Diencephalon (tissue), 1 donor: Measurements from ENCODE around the gene CLEC10A. TPM values are rescaled to one million over a fixed set of nuclear protein-coding genes. Genes with fewer than 3 reads are reported as not detected.

Source experiments
- small RNA-seq: library from RNA; depleted of rRNA; stranded (forward); fragments of <200 nt; gene quantifications from one replicate; pipeline ENCODE3, GENCODE V24; 2014
- total RNA-seq: library from RNA; depleted of rRNA; stranded (reverse); fragments of >200 nt; gene quantifications from one replicate; pipeline ENCODE4 v1.2.3, GENCODE V29; 2014

The CLEC10A gene, protein sequence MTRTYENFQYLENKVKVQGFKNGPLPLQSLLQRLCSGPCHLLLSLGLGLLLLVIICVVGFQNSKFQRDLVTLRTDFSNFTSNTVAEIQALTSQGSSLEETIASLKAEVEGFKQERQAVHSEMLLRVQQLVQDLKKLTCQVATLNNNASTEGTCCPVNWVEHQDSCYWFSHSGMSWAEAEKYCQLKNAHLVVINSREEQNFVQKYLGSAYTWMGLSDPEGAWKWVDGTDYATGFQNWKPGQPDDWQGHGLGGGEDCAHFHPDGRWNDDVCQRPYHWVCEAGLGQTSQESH
- total RNA-seq = not detected

DNA sequence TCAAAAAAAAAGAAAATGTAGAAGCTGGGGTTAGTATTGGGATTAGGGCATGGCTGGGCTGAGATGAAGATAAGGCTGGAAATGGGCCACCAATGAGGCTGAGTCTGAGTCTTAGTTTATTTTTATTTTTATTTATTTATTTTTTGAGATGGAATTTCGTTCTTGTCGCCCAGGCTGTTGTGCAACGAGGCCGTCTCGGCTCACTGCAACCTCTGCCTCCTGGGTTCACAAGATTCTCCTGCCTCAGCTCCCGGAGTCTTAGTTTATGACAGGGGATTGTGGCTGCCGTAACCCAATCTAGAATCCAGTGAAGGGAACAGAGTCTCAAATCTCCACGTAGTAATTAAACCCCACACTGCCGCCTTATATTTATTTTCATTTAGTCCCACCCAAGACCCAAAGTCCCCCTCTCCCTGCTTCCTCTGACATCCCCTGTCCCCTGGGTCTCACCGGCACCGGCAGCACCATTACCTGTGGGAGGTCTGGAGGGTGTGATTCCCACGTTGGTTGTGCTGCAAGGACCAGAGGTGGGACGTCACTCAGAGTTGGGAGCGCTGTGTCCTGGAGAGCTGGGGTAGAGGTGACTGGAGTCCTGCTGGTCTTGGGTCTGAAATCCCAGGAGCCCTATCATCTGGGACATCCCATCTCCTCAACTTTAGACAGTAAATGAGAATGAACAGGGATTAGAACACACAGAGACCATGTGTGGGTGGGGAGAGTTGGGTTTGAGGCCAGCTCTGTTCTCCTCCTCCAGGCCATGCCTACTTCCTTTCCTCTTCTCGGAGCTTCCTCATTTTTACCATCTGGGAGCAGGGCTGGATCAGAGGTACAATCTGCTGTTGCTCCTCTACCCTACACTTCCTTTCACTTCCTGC is at the start of gene CLEC10A:
Gene CLEC10A, minus strand, starts transcription at position 671 of the 875 bp plus-strand sequence. CDS start 1,439 bp downstream, outside the sequence.

DNA sequence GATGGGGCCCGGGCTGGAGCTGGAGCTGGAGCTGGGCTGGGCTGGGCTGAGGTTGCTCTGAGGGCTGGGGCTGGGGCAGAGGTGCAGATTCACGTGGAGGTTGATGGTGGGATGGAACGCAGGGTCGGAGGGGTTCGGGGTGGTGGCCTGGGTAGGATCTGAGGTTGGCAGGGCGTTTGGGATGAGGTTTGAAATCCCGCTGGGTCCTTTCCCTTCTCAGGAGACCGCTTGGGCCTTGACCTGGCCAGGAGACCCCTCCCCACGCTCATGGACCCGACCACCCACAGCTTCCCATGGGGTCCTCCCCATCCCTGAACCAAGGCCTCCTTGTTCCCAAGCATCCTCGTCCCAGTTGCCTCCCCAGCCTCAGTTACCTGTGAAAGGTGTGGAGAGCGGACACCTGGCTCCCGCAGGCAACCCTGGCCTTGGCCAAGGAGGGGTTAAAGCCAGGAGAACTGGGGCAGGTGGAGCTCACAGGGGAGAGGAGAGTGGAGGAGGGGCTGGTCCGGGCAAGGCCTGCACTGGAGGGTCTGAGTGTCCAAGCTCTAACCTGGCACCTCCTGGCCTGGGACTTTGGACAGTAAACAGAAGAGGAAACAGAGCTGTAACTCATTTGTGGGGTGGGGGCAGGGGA is 34.3 kb upstream of the CLEC10A start, which contains the start of gene ASGR2:
Gene ASGR2, minus strand, starts transcription at position 582 of the 634 bp plus-strand sequence. CDS start 582 bp downstream, outside the sequence.

GRCh38 chr17:7043497-7044198 is 36.4 kb downstream of the CLEC10A start, which contains the start of gene SLC16A11:
SLC16A11 (minus strand) TSS chr17:7044092; CDS start chr17:7043513, 579 bp downstream.

DNA sequence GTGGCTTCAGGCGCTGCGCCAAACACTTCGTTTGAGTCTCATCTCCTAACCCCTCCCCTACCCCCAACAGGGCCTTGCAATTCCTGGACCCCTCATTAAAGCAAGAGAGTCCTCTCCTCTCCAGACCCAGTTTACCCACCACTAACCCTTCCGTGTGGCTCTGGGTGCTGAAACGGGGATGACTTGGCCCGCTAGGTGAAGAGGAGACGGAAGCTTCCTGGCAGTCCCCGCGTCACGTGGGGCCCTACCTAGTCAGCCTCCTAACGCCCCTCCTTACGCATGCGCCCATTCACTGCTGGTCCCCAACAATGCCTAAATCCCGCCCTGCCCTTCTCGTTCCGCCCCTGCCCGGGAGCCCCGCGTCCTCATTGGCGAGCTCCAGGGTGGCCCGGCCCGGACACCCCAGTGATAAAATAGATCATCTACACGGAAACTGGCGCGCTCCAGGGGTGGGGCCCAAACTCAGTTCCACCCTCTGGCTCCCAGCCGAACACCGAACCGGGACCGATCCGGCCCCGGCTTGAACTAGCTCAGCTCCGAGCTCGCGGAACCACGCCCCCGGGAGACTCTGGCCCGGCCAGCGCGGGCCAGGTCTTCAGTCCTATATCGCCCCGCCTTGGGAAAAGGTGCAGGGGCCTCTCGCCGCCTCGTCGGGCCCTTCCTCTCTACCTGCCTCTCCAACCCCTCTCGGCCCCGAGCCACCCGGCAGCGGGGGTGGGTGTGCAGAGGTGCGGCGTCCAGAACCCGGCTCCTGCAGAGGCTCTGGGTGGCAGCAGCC is 44.3 kb downstream of the CLEC10A start, which contains the start of gene SLC16A13:
Gene SLC16A13, plus strand, starts transcription at position 425 of the 778 bp plus-strand sequence. CDS start 368 bp downstream, outside the sequence.

Small RNAs within 50 kb of the gene (small RNA-seq; reads per million reads assigned to genes)
- not detected for gene AC120057.1

Other genes with a start within 250 kb of the CLEC10A start
- 9.5 TPM for gene TEKT1, start 248.5 kb downstream of the CLEC10A start, total RNA-seq
- gene ALOX12, start 84.2 kb downstream of the CLEC10A start, total RNA-seq = not detected
- gene RNASEK, start 67.6 kb downstream of the CLEC10A start, total RNA-seq = 60.2 TPM
- gene BCL6B, start 57.2 kb downstream of the CLEC10A start, total RNA-seq = 3.0 TPM
- 0.92 TPM for gene SLC16A13, start 44.2 kb downstream of the CLEC10A start, total RNA-seq
- 0.23 TPM for gene SLC16A11, start 36.2 kb downstream of the CLEC10A start, total RNA-seq
- not detected for gene ASGR2, start 34.6 kb upstream of the CLEC10A start, total RNA-seq
- gene ASGR1, start 99.1 kb upstream of the CLEC10A start, total RNA-seq = 20.1 TPM
- gene DLG4, start 139.6 kb upstream of the CLEC10A start, total RNA-seq = 136 TPM
- gene ACADVL, start 139.7 kb upstream of the CLEC10A start, total RNA-seq = 97.6 TPM
- gene DVL2, start 154.3 kb upstream of the CLEC10A start, total RNA-seq = 56.1 TPM
- 28.6 TPM for gene PHF23, start 159.2 kb upstream of the CLEC10A start, total RNA-seq
- gene GABARAP, start 162.2 kb upstream of the CLEC10A start, total RNA-seq = 167 TPM
- gene CTDNEP1, start 171.5 kb upstream of the CLEC10A start, total RNA-seq = 40.1 TPM
- 29.5 TPM for gene ELP5, start 172.0 kb upstream of the CLEC10A start, total RNA-seq
- gene CLDN7, start 182.2 kb upstream of the CLEC10A start, total RNA-seq = 0.92 TPM
- 0.23 TPM for gene SLC2A4, start 201.5 kb upstream of the CLEC10A start, total RNA-seq
- gene YBX2, start 214.4 kb upstream of the CLEC10A start, total RNA-seq = 1.4 TPM
- 168 TPM for gene EIF5A, start 227.4 kb upstream of the CLEC10A start, total RNA-seq
- 38.5 TPM for gene GPS2, start 235.1 kb upstream of the CLEC10A start, total RNA-seq
- gene NEURL4, start 249.1 kb upstream of the CLEC10A start, total RNA-seq = 44.3 TPM